Activated CD4-positive, alpha-beta T cell treated with anti-CD3 and anti-CD28 coated beads, Interleukin-10, Interleukin-2, amounts not matched to agents 100 ng/mL and 50 ng/mL, durations not matched to agents 16 hours and 8 hours (primary cell): ENCODE measurements around the gene RGS16.
"Not testable (repeated sequence)": the region's sequence is repeated elsewhere in the genome, so short reads cannot be mapped to it uniquely, and the experiment has no call there.

Experiments
- DNase-seq: peaks from one replicate; pipeline ENCODE4 v3.0.0-alpha.2; 2020

The RGS16 gene

GRCh38 chr1:182604175-182605164 lies at the start of gene RGS16:
Gene RGS16 (minus strand): TSS chr1:182604389. CDS start chr1:182604259, 130 bp downstream.
- peak; percentile 97 for DNase-seq

DNA sequence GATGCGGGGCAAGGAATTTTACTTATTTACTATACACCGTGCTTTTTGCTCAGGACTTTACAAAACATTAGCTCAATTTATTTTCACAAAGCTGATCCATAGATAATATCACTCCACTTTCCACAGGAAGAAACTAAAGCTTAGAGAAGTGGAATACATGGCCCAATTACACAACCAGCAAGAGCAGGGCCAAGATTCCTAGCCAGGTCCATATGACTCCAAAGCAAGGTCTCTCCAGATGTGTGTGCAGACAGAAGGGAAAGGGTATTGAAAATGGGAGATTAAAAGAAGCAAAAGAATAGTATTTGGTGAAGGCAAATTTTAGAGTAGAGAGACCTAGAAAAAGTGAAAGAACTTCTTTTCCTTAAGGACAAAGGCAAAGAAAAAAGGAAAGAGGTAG lies 49.8 kb upstream of the RGS16 start:
- no peak for DNase-seq

DNA sequence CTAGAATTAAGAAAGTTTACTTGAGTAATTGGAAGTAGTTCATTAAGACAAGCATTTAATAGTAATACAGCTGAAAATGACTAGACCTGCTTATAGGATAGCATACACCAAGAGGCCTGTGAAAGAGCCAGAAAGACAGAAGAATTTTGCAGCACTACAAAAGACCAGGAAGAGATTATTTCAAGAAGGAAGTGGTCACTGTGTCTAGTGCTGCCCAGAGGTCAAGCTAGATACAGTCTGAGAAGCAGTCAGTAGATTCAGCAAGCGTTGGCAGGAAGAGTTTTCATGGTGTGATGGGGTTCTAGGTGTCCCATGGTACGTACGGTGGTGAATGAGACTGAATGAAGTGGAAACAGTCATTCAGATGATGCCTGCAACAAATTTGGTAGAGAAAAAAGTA lies 48.7 kb upstream of the RGS16 start:
- no peak for DNase-seq

DNA sequence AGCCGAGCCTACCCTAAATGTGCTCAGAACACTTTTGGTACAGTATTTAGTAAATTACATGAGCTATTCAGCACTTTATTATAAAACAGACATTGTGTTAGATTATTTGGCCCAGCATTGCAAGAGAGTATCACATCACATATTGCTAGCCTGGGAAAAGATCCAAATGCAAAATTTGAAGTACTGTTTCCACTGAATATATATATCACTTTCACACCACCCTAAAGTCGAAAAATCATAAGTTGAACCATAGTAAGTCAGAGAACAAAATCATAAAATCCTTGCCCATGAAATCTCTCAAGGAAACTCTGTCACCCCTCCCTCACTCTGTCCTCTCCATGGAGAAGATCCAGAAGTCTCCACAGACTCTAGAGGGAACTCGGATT lies 47.1 kb upstream of the RGS16 start:
- no peak for DNase-seq

GRCh38 chr1:182650678-182651338 lies 46.6 kb upstream of the RGS16 start:
- DNase-seq = no peak

- DNase-seq = no peak
Measured at GRCh38 chr1:182649041-182649440, 44.9 kb upstream of the RGS16 start.

DNA sequence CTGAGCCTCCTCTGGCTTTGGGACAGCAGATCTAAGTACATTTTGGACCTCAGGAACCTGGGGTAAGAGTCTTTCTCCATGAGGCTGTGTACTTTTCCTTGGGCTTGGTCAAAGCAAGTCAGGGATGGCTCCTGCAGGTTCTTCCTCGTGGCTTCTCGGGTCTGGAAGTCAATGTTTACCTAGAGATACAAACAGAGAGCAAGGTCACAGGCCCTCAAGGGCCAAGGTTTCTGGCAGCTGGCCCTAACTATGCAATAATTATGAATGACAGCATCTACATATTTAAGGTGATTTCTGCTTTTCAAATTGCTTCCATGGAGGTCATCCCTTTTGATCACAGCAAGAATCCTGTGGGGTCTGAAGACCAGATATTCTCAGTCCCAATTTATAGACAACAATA lies 42.5 kb upstream of the RGS16 start:
- no peak for DNase-seq

- DNase-seq = no peak
Measured at GRCh38 chr1:182644886-182645285, 40.7 kb upstream of the RGS16 start.

DNA sequence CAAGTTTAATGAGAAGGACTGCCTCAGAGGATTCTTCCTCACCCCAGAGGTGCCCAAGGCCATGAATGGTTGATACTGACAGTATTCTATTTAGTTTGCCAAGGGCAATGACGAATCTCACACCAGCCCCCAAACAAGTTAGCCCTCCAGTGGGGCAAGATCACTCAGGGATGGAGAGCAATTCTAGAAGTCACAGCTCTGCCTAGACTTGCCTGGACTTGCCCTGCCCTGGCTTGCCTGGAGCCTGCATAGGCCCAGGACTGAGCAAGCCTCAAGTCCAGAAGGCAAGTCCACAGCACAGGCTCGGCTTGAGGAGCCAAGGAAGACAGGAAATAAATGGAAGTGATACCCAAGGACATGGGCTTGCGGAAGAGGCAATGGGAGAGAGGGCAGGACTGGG lies 39.5 kb upstream of the RGS16 start:
- DNase-seq = no peak

GRCh38 chr1:182642461-182642860 lies 38.3 kb upstream of the RGS16 start:
- no peak for DNase-seq

DNA sequence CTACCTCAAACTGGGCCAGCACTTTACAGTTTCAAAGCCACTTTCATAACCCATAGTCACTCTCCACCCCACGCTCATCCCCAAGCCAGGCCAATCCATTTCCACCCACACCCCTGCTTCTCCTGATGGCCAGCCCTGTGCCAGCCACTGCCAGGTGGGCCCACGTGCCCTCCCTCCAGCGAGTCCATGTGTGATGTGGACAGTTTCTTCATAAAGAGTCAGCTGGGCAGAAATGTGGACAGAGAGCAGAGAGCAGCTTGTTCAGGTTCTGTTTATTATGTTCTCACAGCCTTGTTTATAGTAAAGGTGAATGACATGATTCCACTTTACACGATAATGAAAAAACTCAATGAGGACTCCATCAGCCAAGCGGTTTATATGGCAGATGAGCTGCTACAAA lies 37.4 kb upstream of the RGS16 start:
- DNase-seq = no peak

DNA sequence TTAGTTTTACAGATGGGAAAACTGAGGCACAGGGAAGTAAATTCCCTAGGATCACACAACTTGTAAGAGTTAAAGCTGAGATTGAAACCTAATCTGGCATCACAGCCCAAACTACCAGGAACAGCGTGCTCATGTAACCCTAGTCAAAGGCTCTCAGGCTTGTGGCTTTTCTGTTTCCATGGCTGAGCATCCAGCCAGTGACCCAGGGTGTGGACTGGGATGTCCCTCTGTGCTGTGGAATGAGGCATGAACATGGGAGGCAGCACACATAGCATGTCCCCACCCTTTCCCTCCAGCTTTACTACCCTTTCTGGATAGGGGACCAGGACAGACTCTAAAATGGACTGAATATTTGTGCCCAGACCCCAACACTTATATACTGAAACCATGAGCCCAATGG lies 35.1 kb upstream of the RGS16 start:
- DNase-seq = no peak

DNA sequence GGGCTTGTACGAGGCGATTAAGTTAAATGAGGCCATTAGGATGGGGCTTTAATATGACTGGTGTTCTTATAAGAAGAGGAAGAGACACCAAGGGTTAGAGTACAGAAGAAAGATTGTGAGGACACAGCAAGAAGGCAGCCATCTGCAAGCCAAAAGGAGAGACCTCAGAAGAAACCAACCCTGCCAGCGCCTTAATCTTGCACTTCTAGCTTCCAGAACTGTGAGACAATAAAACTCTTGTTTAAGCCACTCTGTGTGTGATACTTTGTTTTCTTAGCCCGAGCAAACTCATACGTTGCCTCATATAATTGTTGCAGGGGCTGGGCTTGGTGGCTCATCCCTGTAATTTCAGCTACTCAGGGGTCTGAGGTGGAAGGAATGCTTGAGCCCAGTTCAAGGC lies 33.6 kb upstream of the RGS16 start:
- DNase-seq = no peak

DNA sequence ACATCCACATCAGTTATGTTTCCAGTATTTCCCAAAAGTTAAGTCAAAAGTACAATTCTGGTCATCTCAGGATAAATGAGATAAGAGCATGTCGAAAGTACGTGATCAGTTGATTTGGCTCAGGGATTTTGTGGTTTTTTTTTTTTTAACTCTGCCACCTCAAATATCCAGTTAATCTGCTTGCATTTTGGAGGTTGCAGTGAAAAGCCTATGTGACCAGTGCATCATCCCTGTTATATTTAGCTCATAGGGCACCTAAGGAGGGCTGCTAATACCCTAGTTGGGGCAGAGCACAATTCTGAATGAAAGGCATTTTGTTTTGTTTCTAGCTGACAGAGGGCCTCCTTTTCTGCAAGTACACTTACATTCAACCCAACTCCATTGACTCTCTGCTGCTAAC lies 31.7 kb upstream of the RGS16 start:
- no peak for DNase-seq

DNA sequence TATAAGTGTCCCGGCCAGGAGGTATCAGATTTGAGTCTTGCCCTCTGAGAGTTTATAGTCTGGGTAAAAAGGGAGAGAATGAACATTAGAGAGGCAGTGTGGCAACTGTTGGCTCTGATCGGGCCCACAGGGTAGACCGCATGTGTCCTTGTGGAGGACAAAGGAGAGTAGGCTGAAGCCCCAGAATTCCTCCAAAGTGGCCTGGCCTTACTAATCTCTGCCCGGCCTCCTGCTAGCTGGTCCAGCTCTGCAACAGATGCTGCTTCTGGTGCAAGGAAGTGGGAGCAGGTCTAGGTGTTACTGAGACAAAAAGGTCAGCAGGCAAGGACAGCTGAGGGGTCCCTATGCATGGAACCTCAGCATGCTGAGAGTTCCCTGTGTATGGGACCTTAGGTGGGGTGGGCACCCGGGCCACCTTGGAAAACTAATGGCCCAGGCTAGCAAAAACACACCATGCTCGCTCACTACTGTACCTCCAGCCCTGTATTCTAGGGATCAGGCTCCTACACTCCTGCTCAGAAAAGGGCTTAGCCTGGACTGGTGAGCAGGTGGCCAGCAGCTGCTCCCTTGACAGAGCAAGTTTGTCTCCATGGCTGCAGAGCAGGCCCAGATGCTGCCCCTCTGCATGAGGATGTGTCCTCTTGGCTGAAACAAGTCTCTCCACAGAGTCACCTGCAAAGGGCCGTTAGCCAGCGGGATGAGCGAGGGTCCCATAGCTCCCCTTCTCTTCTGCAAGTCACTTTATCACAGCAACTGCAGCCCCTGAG lies 30.3 kb upstream of the RGS16 start:
- DNase-seq = no peak

DNA sequence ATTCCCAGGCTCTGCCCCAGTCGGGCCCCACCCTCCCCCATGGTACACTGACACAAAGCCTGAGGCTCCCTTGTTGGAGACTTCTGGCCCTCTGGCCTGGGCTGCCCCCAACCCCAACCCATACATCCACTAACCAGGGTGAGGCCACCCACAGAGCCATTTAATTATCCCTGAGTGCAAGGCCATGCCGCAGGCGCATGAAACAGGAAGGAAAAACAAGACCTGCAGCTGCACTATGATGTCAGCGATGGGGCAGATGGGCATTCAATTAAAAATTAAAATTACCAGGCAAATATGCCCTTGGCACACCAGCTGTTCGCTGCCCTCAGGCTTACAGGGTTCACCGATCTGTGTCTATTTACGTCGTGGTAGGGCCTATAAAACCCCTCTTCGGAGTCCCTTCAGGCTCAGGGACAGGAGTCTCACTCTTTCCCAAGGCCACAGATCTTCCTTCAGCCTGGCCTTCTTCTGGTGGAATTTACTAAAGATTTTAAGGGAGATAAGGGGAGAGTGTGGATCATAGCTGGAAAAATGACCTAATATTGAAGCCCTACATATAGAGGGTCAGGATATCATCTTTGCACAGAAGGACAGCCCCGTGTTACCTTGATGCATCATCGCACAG lies 29.6 kb upstream of the RGS16 start:
- no peak for DNase-seq

DNA sequence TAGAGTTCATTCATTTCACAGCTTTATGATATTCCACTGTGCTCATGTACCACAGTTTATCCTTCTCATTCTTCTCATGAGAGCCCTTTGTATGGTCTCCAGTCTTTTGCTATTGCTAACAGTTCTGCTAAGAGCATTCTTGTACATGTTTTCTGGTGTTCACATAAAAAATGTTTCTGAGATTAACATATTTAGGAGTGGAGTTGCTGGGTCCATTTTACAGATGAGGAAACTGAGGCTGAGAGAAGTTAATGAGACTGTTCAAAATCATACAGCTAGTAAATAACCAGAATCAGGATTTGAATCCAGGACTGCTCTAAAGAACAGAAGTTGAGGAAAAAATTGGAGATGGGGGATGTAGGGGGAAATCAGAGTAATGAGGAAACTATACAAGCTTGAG lies 28.8 kb upstream of the RGS16 start:
- no peak for DNase-seq

DNA sequence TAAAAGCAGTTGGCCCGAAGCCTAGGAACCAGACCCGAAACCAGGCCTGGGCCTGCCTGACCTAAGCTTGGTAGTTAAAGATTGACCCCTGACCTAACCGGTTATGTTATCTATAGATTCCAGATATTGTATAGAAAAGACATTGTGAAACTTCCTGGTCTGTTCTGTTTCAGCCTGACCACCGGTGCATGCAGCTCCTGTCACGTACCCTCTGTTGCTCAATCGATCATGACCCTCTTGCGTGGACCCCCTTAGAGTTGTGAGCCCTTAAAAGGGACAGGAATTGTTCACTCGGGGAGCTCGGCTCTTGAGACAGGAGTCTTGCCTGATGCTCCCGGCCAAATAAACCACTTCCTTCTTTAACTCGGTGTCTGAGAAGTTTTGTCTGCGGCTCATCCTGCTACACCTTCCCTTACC lies 28.3 kb upstream of the RGS16 start:
- DNase-seq = not testable (repeated sequence)

- DNase-seq = no peak
Measured at GRCh38 chr1:182631954-182632353, 27.8 kb upstream of the RGS16 start.

DNA sequence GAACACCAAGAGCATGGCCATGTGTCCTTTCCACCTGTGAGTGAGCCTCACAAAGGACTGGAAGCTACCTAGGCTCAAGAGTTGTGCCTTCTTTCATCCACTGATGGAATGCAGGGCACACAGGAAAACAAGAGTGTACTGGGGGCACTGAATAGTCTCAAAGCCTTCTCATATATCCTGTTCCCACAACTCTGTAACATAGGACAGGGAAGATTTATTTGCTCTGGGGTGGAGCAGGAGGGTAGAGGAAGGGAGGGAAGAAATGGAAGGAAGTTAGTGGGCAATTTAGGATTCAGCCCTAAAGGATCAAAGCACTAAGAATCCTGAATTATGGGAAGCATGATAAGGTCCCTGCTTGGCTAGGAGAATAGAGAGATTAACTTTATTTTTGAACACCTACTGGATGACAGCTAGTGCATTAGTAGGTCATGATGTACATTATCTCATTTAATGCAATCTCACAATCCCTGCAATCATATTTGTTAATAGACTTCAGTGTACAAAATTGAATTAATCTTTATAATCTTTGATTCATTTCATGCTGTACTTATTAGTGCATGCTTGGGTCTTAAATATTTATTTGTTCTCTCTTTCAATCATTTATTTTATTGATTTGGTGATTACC lies 27.0 kb upstream of the RGS16 start:
- no peak for DNase-seq

DNA sequence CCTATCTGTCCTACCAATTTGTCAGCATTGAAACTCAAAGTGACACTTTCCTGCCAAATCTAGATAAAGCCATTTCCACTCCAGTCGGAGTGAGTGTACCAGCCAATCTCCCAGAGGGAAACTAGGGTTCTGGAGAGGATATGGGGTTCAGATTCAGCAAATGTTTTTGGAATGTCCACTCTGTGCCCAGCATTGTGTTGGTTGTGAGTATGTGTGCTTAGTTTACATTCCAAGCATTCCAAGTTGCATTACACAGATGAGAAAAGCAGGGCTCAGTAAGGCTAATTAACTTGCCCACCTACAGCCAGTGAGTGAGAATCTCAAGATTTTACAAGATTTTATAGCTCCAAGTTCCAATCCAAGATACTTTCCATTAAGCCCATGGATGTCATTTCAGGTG lies 26.4 kb upstream of the RGS16 start:
- no peak for DNase-seq

DNA sequence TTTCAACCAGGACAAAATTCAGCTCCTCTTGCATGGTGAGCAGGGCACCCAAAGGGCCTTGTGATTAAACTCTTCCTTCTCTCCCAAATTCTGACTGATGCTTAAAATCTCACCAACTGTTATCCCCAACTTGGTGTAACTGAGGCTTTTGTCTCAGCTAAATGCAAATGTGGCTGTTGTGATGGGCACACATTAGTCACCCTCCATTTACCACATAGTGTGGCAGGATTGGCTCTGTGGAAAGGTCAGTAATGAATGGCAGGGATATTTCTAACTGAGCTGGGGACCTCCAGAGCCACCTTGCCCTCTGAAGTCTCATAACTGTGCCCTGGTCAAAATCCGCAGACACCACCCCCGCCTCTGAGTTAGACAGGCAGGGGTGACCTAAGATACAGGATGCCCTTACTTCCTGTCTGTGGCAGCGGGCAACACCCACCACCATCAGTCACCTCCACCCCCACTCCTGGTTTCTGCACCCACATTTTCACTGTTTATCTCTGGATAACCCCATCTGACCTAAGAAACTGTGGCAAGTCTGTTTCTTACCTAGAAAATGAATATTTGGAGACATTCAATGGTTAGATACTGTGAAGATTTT lies 25.4 kb upstream of the RGS16 start:
- peak; percentile 79 for DNase-seq
